Astrocyte of the spinal cord (primary cell): ENCODE measurements around the gene ATP5F1C.
"Not testable (repeated sequence)": the region's sequence is repeated elsewhere in the genome, so short reads cannot be mapped to it uniquely, and the experiment has no call there.

Experiments used
- DNase-seq: peaks from one replicate; pipeline ENCODE4 v3.0.0; 2011; ENCODE audit warnings: low read depth, low spot score
- H3K4me3 ChIP-seq: 2 replicates; pipeline ENCODE4 v1.5.1; 2011; ENCODE audit warnings: low read depth, mild to moderate bottlenecking, low read length, moderate library complexity
- in situ Hi-C: cut with HindIII; loops from 2 replicates; pipeline ENCODE4 v1.10.0; 2017; ENCODE audit warnings: low sequenced_read_pairs
- TF ChIP-seq, protein P1 (sequence below): IDR thresholded peaks from 2 replicates; pipeline ENCODE4 v1.5.1; 2012; ENCODE audit warnings: low read depth, mild to moderate bottlenecking, low read length, inconsistent platforms

Gene ATP5F1C

DNA sequence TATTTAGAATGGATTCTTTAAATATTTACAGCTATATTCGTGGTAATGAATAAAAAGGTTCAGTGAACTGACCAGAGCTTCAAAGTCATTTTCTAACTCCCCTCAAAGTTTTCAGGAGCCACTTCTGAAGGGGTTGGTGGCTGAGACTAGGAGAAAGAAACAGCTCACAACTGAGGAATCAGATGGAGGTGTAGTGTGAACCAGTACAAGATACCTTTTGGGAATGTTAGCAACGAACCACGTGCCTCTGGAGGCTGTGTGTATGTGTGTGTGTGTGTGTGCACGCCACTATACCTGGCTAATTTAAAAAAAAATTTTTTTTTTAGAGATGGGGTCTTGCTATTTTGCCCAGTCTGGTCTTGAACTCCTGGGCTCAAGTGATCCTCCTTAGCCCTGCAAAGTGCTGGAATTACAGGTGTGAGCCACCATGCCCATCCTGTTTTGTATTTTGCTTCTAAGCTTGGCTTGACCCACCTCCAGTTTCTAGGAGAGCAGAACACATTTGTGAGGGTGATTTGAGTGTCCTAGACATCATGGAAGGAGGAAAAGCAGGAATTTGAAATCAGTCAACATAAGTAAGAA is 20.8 kb downstream of the ATP5F1C start:
- DNase-seq: no peak
- in situ Hi-C loops: no loop called here

DNA sequence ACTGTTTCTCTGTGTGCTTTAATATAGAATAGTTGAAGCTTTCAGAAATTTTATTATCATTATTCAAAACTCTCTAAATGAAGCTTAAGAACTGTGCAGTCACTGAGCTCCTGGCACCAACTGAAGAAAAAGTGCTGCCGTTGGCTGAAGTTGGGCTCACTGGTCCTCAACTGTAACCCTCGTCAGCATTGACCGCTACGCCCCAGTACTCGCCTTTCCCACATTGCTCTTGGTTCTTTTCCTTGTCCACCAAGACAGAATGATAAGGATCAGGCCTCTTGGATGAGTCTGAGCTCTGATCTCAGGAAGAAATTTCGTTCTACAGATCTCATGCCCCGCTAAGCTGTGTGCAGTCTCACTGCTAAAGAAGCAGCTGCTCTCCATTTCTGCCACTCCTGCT is 22.5 kb downstream of the ATP5F1C start:
- H3K4me3 ChIP-seq: no peak overlapping the region
- TF ChIP-seq, protein P1, sequence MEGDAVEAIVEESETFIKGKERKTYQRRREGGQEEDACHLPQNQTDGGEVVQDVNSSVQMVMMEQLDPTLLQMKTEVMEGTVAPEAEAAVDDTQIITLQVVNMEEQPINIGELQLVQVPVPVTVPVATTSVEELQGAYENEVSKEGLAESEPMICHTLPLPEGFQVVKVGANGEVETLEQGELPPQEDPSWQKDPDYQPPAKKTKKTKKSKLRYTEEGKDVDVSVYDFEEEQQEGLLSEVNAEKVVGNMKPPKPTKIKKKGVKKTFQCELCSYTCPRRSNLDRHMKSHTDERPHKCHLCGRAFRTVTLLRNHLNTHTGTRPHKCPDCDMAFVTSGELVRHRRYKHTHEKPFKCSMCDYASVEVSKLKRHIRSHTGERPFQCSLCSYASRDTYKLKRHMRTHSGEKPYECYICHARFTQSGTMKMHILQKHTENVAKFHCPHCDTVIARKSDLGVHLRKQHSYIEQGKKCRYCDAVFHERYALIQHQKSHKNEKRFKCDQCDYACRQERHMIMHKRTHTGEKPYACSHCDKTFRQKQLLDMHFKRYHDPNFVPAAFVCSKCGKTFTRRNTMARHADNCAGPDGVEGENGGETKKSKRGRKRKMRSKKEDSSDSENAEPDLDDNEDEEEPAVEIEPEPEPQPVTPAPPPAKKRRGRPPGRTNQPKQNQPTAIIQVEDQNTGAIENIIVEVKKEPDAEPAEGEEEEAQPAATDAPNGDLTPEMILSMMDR: no peak
- no peak for DNase-seq
- in situ Hi-C loops: no loop called here

More for the DNA sequence above, 20.8 kb downstream of the ATP5F1C start:
- H3K4me3 ChIP-seq: no peak overlapping the region
- TF ChIP-seq, protein P1: no peak

DNA sequence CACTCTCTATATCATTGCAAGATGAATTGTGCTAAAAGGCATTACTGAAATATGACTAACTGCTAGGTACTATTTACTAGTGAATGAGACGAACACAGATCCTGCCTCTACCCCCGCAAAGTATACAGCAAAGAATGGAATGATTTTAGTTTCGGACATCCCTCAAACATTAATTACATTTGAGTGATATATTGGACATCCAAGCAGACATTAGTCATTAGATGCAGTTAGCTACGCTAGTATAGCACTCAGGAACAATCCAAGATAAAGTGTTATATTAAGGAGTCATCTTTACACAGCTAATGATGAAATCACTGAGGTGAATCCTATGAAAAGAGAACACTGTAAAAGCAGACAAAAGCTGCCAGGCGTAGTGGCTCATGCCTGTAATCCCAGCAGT is 23.0 kb downstream of the ATP5F1C start:
- TF ChIP-seq, protein P1: no peak
- H3K4me3 ChIP-seq: no peak overlapping the region
- in situ Hi-C loops: no loop called here
- no peak for DNase-seq

DNA sequence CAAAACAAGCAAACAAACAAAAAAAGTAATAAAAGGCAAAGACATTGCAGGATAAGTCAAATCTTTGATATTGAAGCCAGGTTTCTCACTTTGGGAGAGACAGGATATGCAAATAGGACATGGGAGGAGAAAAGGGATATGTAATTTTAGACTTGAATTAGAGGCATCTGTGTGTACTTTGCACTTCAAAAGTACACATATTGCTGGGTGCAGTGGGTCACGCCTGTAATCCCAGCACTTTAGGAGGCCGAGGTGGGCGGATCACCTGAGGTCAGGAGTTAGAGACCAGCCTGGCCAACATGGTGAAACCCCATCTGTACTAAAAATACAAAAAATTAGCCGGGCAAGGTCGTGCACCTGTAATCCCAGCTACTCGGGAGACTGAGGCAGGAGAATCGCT is 23.8 kb downstream of the ATP5F1C start:
- in situ Hi-C loops, DNase-seq, H3K4me3 ChIP-seq: not testable (repeated sequence)

DNA sequence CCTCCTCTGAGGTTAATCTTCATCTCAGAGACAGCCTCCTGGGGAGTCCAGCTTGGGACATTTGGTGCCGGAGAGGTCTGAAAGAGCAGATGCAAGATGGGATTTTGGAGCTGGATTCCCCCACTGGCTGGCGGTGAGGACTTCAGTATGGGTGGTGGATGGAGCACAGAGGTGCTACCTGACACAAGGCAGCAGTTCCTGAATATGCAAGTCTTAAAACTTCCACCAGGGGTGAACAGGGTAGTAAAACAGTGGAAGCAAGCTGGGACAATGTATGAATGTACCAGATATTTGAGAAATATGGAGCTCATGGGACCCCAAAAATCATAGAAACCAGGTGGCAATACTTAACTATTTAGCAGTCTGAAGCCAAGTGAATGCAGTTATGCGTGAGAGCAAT is 25.5 kb downstream of the ATP5F1C start:
- H3K4me3 ChIP-seq: no peak overlapping the region
- no peak for DNase-seq
- in situ Hi-C loops: no loop called here
- TF ChIP-seq, protein P1: no peak

DNA sequence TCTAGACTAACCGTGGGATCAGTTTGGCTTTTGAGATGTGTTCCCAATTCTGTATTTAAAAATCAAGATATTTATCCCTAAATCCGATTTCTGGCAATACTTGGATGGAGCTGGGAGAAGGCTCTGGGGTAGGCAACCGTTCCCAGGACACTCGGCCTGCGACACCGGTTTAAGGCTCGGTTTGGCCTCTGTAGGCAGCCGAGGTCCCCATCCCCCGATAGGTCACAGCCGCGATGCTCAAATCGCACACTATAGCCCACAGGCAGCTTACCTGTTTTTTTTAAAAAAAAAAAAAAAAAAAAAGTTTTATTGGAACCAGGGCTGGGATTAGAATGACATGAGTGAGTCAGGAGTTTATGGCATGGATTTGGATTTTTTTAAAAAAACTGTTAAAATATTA is 29.6 kb downstream of the ATP5F1C start:
- in situ Hi-C loops: no loop called here
- TF ChIP-seq, protein P1: no peak
- no peak for DNase-seq
- H3K4me3 ChIP-seq: peak overlapping the region; percentile 89

DNA sequence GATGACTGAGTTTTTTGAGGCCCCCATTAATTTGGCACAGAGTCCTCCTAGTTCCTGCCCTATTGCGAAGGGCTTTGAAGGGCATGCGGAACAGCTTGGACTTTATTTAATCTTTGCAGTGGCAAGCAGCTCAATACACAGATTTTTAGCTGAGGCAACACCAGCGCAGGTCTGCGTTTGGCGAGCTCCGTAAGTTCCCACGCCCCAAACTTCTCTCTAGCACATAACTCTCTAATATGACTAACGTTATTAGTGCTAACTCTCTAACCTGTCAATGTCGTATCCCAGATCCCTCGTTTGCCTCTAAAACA is 30.0 kb downstream of the ATP5F1C start:
- DNase-seq: no peak
- TF ChIP-seq, protein P1: no peak
- peak overlapping the region; percentile 89 for H3K4me3 ChIP-seq
- in situ Hi-C loops: no loop called here
